ENCODE results near the gene CD99L2. TPM values are rescaled to one million over a fixed set of nuclear protein-coding genes. Genes with fewer than 3 reads are reported as not detected.

Gene CD99L2, protein sequence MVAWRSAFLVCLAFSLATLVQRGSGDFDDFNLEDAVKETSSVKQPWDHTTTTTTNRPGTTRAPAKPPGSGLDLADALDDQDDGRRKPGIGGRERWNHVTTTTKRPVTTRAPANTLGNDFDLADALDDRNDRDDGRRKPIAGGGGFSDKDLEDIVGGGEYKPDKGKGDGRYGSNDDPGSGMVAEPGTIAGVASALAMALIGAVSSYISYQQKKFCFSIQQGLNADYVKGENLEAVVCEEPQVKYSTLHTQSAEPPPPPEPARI
- total RNA-seq = 33.8 and 36.0 TPM in 2 replicates

DNA sequence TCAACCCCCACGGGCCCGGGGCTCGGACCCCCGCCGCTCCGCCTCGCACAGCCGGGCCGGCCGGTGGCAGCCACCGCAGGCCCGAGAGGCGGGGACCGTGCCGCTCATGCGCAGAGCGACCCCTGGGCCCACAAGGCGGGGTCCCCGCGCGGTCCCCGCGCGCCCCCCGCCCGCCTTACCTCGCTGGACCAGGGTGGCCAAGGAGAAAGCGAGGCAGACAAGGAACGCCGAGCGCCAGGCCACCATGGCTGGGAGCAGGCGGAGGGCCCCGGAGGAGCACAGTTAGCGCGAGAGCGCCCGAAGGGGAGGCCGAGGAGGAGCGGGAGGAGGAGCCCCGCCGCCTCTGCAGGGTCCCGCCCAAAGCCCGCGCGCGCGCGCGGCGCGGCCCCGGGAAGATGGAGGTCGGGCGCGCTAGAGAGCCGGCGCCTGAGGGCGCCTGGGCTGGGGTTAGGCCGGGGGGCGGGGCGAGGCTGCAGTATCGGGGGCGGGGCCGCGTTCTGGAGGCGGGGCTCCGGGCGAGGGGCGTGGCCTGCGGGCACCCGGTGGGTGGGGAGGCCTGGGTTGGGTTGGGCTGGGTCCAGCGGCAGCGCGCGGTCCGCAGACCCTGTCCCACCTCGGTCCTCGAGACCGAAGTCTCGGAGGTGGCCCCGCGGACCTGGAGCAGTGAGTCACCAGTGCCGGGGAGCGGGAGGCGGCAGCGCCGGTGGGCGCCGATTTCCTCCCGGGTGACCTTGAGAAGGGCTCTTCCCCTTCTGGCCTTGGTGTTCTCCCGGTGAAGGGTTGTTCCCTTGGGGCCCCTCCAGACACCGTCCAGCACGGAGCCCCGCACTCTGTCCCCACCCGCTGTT, at the start of gene CD99L2:
Gene CD99L2 (minus strand): TSS at position 326 of the 848 bp plus-strand sequence. CDS start 80 bp downstream, at position 246.

Other genes with a start within 250 kb of the CD99L2 start
- gene MTMR1, start 205.3 kb downstream of the CD99L2 start, total RNA-seq = 23.7 and 28.9 TPM in 2 replicates
- 39.1 and 41.6 TPM in 2 replicates for gene HMGB3, start 84.7 kb upstream of the CD99L2 start, total RNA-seq